ENCODE data around the gene RAB26.

The RAB26 gene

DNA sequence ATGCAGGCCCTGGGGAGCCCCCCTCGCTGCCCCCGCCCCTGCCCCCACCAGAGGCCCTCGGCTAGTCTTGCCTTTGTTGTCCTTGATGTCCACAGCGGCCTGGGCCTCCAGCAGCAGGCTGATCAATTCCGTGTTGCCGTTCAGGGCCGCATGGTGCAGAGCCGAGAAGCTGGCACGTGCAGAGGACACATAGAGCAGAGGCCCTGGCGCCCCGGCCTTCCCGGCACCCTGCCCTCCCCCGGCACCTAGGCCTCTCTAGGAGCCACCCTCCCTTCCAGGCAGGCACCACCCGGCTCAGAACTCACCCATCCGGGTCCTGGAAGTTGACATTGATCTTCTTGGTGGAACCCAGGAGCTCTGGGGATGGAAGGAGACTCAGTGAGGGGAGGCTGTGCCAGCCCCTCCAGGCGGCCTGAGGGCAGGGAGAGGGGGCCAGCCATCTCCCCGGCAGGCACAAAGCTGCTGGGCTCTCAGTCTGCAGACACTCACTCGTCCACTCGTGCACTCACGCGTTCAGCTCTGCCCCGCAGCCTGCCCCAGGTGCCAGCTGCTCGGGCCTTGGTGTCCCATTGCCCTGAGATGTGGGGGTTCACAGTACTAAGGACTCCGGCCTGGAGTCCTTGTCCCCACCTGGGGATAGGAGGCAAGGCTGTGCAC lies 41.7 kb downstream of the RAB26 start:
- Histone ChIP-seq H3K27me3 (ENCODE audit: control insufficient read depth, insufficient read depth, low read length) (no peaks in the 10 kb centered on the region), H3K36me3 (ENCODE audit: control insufficient read depth, insufficient read depth, low read length) (no peaks in the 10 kb centered on the region), H3K9ac (ENCODE audit: low read depth, low read length) (peak overlapping the region; percentile 47), H3K4me3 (ENCODE audit: low read depth, low read length) (no peak overlapping the region), H3K9me3 (ENCODE audit: control insufficient read depth, insufficient read depth, low read length) (no peaks in the 10 kb centered on the region), H3K4me1 (ENCODE audit: control insufficient read depth, insufficient read depth, low read length) (no peaks in the 10 kb centered on the region)

DNA sequence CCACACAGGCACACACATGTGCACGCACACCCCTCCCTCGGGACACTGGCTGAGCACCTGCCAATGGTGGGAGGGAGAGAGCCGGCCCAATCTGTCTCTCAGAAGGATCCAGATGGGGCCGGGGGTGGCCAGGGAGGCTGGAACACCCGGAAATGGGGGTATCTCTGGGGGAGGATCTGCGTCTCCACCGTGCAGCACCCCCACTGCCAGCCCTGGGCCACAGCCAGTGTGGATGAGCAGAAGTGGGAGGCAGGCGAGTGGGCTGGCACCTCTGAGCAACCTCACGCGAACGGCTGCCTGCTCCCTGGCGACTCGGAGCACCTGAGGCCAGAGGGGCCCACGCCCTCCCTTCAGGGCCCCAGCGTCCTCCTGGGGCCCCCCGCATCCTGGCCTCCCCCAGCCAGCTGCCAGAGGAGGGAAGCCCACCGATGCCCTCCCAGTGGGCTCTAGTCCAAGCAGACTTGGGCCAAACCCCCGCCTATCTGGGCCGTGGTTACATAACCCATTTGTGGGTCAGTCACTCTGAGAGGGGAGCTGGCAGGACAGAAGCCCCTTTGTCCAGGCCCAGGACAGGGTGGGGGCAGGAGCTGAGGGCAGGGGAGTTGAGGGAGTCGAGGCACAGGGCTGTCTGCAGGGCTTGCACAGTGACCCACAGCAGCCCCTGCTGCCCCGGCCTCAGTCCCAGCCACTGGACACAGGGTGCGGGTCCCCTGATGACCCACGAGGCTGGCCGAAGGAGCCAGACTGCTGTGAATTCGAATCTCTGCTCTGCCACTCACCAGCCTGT lies 42.4 kb downstream of the RAB26 start:
- peak overlapping the region; percentile 47 for H3K9ac ChIP-seq (ENCODE audit: low read depth, low read length)
- peaks cover 3% of the 10 kb centered on the region for H3K27me3 ChIP-seq (ENCODE audit: control insufficient read depth, insufficient read depth, low read length)
- H3K36me3 ChIP-seq (ENCODE audit: control insufficient read depth, insufficient read depth, low read length), result no peaks in the 10 kb centered on the region
- H3K4me1 ChIP-seq (ENCODE audit: control insufficient read depth, insufficient read depth, low read length), result no peaks in the 10 kb centered on the region
- H3K4me3 ChIP-seq (ENCODE audit: low read depth, low read length), result no peak overlapping the region
- no peaks in the 10 kb centered on the region for H3K9me3 ChIP-seq (ENCODE audit: control insufficient read depth, insufficient read depth, low read length)

DNA sequence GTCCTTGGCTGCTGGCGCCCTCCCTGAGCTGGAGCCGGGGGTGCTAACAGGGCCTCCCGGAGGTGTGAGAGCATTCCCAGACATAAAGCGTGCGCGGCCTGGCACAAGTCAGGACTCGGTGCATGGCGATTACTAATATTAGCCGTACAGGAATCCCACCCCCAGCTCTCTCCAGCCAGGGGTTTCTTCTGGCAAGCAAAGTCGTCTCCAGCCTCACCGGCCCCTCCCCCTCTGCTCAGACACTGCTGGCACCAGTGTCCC lies 43.0 kb downstream of the RAB26 start:
- no peaks in the 10 kb centered on the region for H3K4me1 ChIP-seq (ENCODE audit: control insufficient read depth, insufficient read depth, low read length)

DNA sequence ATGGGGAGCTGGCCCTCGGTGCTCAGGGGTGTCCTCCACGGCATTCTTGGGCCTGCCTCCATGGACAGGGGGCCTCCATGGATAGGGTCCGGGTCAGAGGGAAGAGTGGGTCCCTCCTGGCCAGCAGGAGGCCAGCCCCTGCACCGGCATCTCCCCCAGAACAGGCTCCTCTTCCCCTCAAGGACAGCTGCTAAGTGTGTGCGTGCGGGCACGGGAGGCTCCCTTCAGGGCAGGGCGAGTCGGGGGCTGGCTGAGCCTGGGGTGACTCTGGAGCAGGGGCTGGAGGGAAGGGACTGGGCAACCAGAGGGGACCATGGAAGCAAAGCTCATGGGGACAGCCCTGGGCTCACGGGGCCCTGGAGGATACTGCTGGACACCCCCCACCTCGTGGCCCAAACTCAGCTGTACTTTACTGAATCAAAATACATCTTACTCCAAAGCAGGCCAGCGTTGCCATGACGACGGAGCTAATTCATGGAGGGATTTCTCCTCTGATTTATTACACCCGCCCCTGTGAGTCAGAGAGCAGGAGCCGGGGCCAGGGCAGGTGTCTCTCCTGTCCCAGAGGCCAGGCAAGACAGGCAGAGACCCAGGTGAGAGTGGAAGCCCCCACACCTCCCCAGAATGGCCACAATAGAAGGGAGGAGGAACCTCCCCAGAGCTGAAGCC lies 45.9 kb downstream of the RAB26 start:
- no peak overlapping the region for H3K4me3 ChIP-seq (ENCODE audit: low read depth, low read length)
- no peaks in the 10 kb centered on the region for H3K4me1 ChIP-seq (ENCODE audit: control insufficient read depth, insufficient read depth, low read length)
- no peaks in the 10 kb centered on the region for H3K9me3 ChIP-seq (ENCODE audit: control insufficient read depth, insufficient read depth, low read length)
- no peaks in the 10 kb centered on the region for H3K36me3 ChIP-seq (ENCODE audit: control insufficient read depth, insufficient read depth, low read length)
- H3K27me3 ChIP-seq (ENCODE audit: control insufficient read depth, insufficient read depth, low read length), result peaks cover 24% of the 10 kb centered on the region
- H3K9ac ChIP-seq (ENCODE audit: low read depth, low read length), result no peak overlapping the region

More for the DNA sequence above, 43.0 kb downstream of the RAB26 start:
- Histone ChIP-seq H3K36me3 (ENCODE audit: control insufficient read depth, insufficient read depth, low read length) (no peaks in the 10 kb centered on the region), H3K9ac (ENCODE audit: low read depth, low read length) (no peak overlapping the region), H3K27me3 (ENCODE audit: control insufficient read depth, insufficient read depth, low read length) (peaks cover 3% of the 10 kb centered on the region), H3K9me3 (ENCODE audit: control insufficient read depth, insufficient read depth, low read length) (no peaks in the 10 kb centered on the region), H3K4me3 (ENCODE audit: low read depth, low read length) (no peak overlapping the region)

DNA sequence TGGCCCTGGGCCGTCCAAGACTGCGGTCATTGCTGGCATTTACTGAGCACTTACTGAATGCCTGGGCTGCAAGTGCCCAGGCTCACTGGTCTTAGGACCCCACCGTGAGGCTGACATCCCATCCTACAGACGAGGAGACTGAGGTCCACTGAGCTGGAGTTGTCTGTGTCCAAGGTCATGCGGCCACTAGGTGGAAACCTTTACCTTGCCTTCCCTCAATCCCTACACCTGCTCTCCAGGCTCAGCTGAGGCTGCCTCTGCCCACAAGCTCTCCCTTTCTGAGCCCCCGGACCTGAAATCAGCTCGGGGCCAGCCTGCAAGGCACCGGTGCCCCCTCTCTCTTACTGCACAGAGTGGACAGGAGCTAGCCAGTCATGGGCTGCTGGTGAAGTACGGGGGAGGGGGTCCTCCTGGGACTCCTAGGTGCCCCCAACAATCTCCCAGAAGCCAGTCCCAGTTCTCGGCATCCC lies 46.5 kb downstream of the RAB26 start:
- peak overlapping the region; percentile 49 for H3K4me3 ChIP-seq (ENCODE audit: low read depth, low read length)
- H3K4me1 ChIP-seq (ENCODE audit: control insufficient read depth, insufficient read depth, low read length), result no peaks in the 10 kb centered on the region
- H3K9ac ChIP-seq (ENCODE audit: low read depth, low read length), result no peak overlapping the region
- no peaks in the 10 kb centered on the region for H3K36me3 ChIP-seq (ENCODE audit: control insufficient read depth, insufficient read depth, low read length)
- peaks cover 24% of the 10 kb centered on the region for H3K27me3 ChIP-seq (ENCODE audit: control insufficient read depth, insufficient read depth, low read length)
- no peaks in the 10 kb centered on the region for H3K9me3 ChIP-seq (ENCODE audit: control insufficient read depth, insufficient read depth, low read length)

DNA sequence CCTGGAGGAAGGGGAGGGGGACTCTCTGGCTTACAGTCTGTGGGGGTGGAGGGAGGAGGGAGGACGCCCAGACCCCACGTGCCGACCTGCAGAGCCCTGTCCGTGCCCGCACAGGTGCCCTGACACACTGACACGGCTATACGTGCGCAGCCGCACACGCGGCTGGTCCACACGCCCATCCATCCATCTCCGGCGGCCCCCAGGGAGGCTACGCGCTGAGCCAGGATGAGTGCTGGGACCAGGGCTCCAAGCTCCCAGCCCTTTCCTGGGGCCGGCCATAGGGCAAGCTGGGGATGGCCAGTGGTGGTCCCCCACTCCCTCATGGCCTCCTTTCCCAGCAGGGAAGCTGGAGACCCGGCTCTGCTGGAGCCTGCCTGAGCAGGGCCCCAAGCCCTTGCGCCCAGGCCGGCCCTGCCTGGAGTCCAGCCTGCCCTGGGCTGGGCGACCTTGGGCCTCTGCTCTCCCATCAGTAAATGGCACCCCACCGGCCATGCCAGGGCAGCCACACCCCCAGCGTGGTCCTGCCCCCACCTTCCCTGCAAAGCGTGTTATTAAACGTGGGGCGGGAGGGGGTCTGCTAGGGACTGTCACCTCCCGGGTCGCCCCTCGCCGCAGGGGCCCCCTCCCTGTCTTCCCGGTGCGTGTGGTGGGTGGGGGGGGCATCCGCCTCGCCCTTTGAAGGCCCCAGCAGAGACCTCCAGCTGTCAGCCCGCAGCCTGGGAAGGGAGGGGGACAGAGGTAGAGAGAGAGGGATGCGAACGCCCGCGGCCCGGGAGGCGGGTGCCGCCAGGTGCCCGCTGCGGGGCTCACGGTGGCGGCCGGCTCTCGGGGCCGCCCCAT lies 47.1 kb downstream of the RAB26 start:
- Histone ChIP-seq H3K4me3 (ENCODE audit: low read depth, low read length) (peak overlapping the region; percentile 49), H3K36me3 (ENCODE audit: control insufficient read depth, insufficient read depth, low read length) (no peaks in the 10 kb centered on the region), H3K27me3 (ENCODE audit: control insufficient read depth, insufficient read depth, low read length) (peaks cover 28% of the 10 kb centered on the region), H3K9me3 (ENCODE audit: control insufficient read depth, insufficient read depth, low read length) (no peaks in the 10 kb centered on the region), H3K4me1 (ENCODE audit: control insufficient read depth, insufficient read depth, low read length) (no peaks in the 10 kb centered on the region), H3K9ac (ENCODE audit: low read depth, low read length) (no peak overlapping the region)

DNA sequence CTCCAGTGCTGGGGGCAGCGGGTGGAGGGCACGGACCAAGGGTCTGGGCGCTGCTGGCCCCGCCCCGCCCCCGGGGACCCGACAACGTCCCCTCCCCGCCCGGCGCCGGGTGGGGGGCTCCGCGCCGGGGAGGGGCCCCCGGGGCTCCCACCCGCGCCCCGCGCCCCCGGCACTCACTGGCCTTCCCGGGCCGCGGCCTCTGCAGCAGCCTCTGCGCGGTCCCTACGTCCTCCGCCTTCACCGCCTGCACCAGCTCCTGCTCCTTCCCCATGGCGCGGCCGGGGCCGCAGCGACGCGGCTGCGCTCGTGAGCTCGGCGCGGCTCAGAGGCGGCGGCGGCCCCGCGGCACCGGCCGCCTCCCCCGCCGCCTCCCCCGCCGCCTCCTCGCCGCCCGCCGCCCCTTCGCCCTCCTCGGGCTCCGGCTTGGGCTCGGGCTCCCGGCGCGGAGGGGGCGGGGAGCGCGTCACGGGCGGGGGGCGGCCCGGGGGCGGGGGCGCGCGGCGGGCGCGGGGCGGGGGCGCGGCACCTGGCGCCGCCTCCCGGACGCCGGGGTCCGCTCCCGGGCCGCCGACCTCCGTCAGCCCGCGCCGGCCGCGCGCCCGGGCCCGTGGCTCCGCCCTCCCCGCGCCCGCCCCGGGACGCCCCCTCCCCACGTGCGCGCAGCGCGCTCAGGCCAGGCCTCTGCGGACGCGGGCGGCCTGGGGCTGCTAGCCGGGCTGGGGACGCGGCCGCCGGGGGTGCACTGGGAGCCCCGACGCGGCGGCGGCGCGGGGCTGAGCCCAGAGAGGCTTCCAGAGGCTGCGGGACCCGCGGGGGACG lies 47.9 kb downstream of the RAB26 start, which contains the start of gene CASKIN1:
TSS of gene CASKIN1 (minus strand) at position 444 of the 819 bp plus-strand sequence. CDS start at position 271, 173 bp downstream.
- Histone ChIP-seq H3K9ac (ENCODE audit: low read depth, low read length) (no peak within 1 kb of the TSS), H3K4me1 (ENCODE audit: control insufficient read depth, insufficient read depth, low read length) (no peaks in the 10 kb centered on the region), H3K9me3 (ENCODE audit: control insufficient read depth, insufficient read depth, low read length) (no peaks in the 10 kb centered on the region), H3K4me3 (ENCODE audit: low read depth, low read length) (peak within 1 kb of the TSS; percentile 49), H3K36me3 (ENCODE audit: control insufficient read depth, insufficient read depth, low read length) (no peaks in the 10 kb centered on the region), H3K27me3 (ENCODE audit: control insufficient read depth, insufficient read depth, low read length) (peaks cover 28% of the 10 kb centered on the region)

DNA sequence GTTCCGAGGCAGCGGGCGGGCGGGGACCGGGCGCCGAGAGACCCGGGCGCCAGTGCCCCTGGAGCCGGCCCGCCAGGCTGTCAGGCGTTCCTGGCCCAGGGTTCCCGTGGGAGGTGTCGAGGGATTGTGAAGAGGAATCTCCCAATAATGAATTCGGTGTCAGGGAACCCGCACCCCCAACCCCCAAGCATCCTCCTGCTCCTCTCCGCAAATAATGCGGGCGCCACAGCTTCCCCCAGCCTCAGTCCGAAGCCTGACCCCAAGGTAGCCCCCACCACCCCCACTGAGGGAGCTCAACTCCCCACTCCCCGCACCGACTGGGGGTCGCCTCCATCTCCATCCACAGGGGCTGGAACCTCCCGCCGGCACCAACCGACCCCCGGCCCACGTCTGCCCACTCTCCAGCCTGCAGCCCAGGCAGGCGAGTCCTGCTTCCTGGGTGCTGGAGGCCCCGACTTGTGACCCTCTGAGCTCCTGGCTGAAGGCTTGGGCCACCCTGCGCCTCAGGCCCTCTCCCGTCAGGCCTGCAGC lies 48.6 kb downstream of the RAB26 start:
- Histone ChIP-seq H3K4me1 (ENCODE audit: control insufficient read depth, insufficient read depth, low read length) (no peaks in the 10 kb centered on the region), H3K9ac (ENCODE audit: low read depth, low read length) (no peak overlapping the region), H3K4me3 (ENCODE audit: low read depth, low read length) (peak overlapping the region; percentile 32), H3K36me3 (ENCODE audit: control insufficient read depth, insufficient read depth, low read length) (no peaks in the 10 kb centered on the region), H3K9me3 (ENCODE audit: control insufficient read depth, insufficient read depth, low read length) (no peaks in the 10 kb centered on the region), H3K27me3 (ENCODE audit: control insufficient read depth, insufficient read depth, low read length) (peaks cover 28% of the 10 kb centered on the region)

DNA sequence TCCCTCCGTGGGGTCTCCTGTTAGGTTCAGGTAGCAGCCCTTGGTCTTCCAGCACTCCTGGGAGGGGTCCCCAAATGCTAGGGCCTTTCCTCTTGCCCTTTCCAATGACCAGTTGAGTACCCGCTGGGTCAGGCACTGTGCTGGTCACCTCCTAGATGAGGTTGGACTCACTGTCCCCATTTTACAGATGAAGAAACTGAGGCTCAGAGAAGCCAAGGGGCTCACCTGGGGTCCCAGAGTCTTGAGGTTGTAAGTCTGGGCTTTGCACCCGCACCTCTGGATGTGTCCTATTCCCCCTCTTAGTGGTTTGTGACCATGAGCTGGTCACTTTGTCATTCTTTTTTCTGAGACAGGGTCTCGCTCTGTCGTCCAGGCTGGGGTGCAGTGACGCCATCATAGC lies 49.3 kb downstream of the RAB26 start:
- Histone ChIP-seq H3K27me3 (ENCODE audit: control insufficient read depth, insufficient read depth, low read length) (peaks cover 28% of the 10 kb centered on the region), H3K4me3 (ENCODE audit: low read depth, low read length) (no peak overlapping the region), H3K9me3 (ENCODE audit: control insufficient read depth, insufficient read depth, low read length) (no peaks in the 10 kb centered on the region), H3K4me1 (ENCODE audit: control insufficient read depth, insufficient read depth, low read length) (no peaks in the 10 kb centered on the region), H3K9ac (ENCODE audit: low read depth, low read length) (no peak overlapping the region), H3K36me3 (ENCODE audit: control insufficient read depth, insufficient read depth, low read length) (no peaks in the 10 kb centered on the region)

DNA sequence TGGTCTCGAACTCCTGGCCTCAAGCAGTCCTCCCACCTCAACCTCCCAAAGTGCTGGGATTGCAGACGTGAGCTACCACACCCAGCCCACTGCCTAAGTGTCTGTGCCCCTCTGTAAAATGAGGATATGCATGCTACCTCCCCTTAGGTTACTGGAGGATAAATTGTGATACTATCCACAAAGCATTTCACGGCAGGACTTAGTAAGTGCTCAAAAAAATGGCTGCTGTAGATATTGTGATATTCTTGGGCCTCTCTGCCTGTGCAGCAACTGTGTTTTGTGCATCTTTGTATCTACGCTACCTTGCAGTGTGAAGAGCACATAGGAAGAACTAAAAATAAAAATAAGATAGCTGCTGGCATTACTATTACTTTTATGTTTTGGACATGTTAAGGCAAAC lies 49.9 kb downstream of the RAB26 start:
- no peaks in the 10 kb centered on the region for H3K9me3 ChIP-seq (ENCODE audit: control insufficient read depth, insufficient read depth, low read length)

More for the DNA sequence above, 49.9 kb downstream of the RAB26 start:
- H3K36me3 ChIP-seq (ENCODE audit: control insufficient read depth, insufficient read depth, low read length), result no peaks in the 10 kb centered on the region
- peaks cover 28% of the 10 kb centered on the region for H3K27me3 ChIP-seq (ENCODE audit: control insufficient read depth, insufficient read depth, low read length)
- no peaks in the 10 kb centered on the region for H3K4me1 ChIP-seq (ENCODE audit: control insufficient read depth, insufficient read depth, low read length)
- H3K4me3 ChIP-seq (ENCODE audit: low read depth, low read length), result no peak overlapping the region
- H3K9ac ChIP-seq (ENCODE audit: low read depth, low read length), result no peak overlapping the region
